GM19240 (cell line): ENCODE results near the gene RSBN1L.
"Not testable (repeated sequence)": the region's sequence is repeated elsewhere in the genome, so short reads cannot be mapped to it uniquely, and the experiment has no call there.

Experiments used
- DNase-seq: peaks from one replicate; pipeline ENCODE4 v3.0.0; 2011; ENCODE audit warnings: low spot score; ENCODE audit not compliant: insufficient read length

The RSBN1L gene

GRCh38 chr7:77696057-77696642 lies at the start of gene RSBN1L:
Gene RSBN1L (plus strand): TSS chr7:77696459. CDS start chr7:77696470, 11 bp downstream.
- peak; percentile 71 for DNase-seq

- DNase-seq = no peak
These were observed 47.4 kb upstream of the RSBN1L start for GRCh38 chr7:77648742-77649338.

GRCh38 chr7:77649716-77650349 lies 46.4 kb upstream of the RSBN1L start:
- DNase-seq = no peak

- no peak for DNase-seq
These were observed 44.6 kb upstream of the RSBN1L start for GRCh38 chr7:77651575-77652162.

GRCh38 chr7:77652826-77653225 lies 43.4 kb upstream of the RSBN1L start:
- DNase-seq = not testable (repeated sequence)

- no peak for DNase-seq
These were observed 42.7 kb upstream of the RSBN1L start for GRCh38 chr7:77653572-77653971.

- DNase-seq = no peak
These were observed 40.9 kb upstream of the RSBN1L start for GRCh38 chr7:77655356-77655755.

GRCh38 chr7:77655836-77656455 lies 40.3 kb upstream of the RSBN1L start:
- DNase-seq = no peak

- DNase-seq = no peak
These were observed 38.6 kb upstream of the RSBN1L start for GRCh38 chr7:77657427-77658224.

- DNase-seq = no peak
These were observed 37.3 kb upstream of the RSBN1L start for GRCh38 chr7:77658928-77659327.

GRCh38 chr7:77661816-77662215 lies 34.4 kb upstream of the RSBN1L start:
- no peak for DNase-seq

GRCh38 chr7:77662869-77663268 lies 33.4 kb upstream of the RSBN1L start:
- no peak for DNase-seq

- no peak for DNase-seq
These were observed 31.5 kb upstream of the RSBN1L start for GRCh38 chr7:77664715-77665114.

GRCh38 chr7:77665161-77665560 lies 31.1 kb upstream of the RSBN1L start:
- no peak for DNase-seq

GRCh38 chr7:77667459-77668086 lies 28.7 kb upstream of the RSBN1L start:
- DNase-seq = no peak

GRCh38 chr7:77674878-77675277 lies 21.4 kb upstream of the RSBN1L start:
- no peak for DNase-seq

- no peak for DNase-seq
These were observed 16.7 kb upstream of the RSBN1L start for GRCh38 chr7:77679608-77680007.

GRCh38 chr7:77680266-77680665 lies 16.0 kb upstream of the RSBN1L start:
- no peak for DNase-seq

- no peak for DNase-seq
These were observed 12.2 kb upstream of the RSBN1L start for GRCh38 chr7:77684030-77684429.

- DNase-seq = no peak
These were observed 11.0 kb upstream of the RSBN1L start for GRCh38 chr7:77685233-77685632.
